K562 (cell line): ENCODE measurements around the gene TLN1. TPM values are rescaled to one million over a fixed set of nuclear protein-coding genes. Genes with fewer than 3 reads are reported as not detected.

Experiments used
- ATAC-seq: fragments of 200-7000 bp; cut with Tn5 transposase; 3 replicates; pipeline ENCODE4 v1.9.1; 2020; ENCODE audit warnings: moderate library complexity
- BruUV-seq: library from RNA; stranded (reverse); fragments of 400-500 nt; replicated peaks from 2 replicates; lab custom pipeline; 2021; lab: Mats Ljungman, UMichigan
- CTCF ChIA-PET: fragments of 300-600 bp; formaldehyde crosslinking; extraction: SDS; loops from one replicate; lab custom pipeline; 2021; ENCODE audit warnings: low intra/inter-chr PET ratio; lab: Yijun Ruan, JAX
- POLR2A ChIA-PET: fragments of 300-600, 350-650 bp; sonication (Branson Sonifier 250); formaldehyde crosslinking; extraction: SDS; loops from one replicate; lab custom pipeline; 2021; ENCODE audit warnings: antibody characterized with exemption, inconsistent platforms; lab: Yijun Ruan, JAX
- DNase-seq, 4 experiments: peaks; one replicate each; pipeline versions ENCODE4 v3.0.0 to v3.0.0-alpha.2; 2011 to 2018; ENCODE audit warnings: low spot score in 3 of 4, mixed read lengths in 3 of 4; ENCODE audit errors: extremely low read depth in 1 of 4
- FAIRE-seq: peaks from 2 replicates; lab custom pipeline; 2011; peaks lifted over from hg19 to GRCh38; lab: Jason Lieb, UNC
- H2AFZ ChIP-seq: 2 replicates; pipeline ENCODE4 v1.6.0; 2011; ENCODE audit warnings: low read depth, low read length, control low read depth, inconsistent platforms
- H3K27ac ChIP-seq: fragments of 200-600 bp; 3 replicates; pipeline ENCODE4 v1.8.0; 2011; ENCODE audit warnings: low read depth, mild to moderate bottlenecking, control low read depth, inconsistent platforms, low read length, moderate library complexity, mixed read lengths; ENCODE audit errors: extremely low read depth
- H3K27me3 ChIP-seq, 2 experiments: fragments of 300-600 bp in 1 of 2; 2 replicates in 1 of 2; 3 replicates in 1 of 2; pipeline versions ENCODE4 v1.6.0 to v1.8.0; 2011; ENCODE audit warnings: inconsistent platforms in 2 of 2, low read length in 2 of 2, mild to moderate bottlenecking in 1 of 2, mixed read lengths in 1 of 2, moderate library complexity in 1 of 2; ENCODE audit not compliant: control insufficient read depth in 2 of 2, insufficient read depth in 2 of 2
- H3K36me3 ChIP-seq: fragments of 300-600 bp; 3 replicates; pipeline ENCODE4 v1.8.0; 2011; ENCODE audit warnings: mild to moderate bottlenecking, low read length, inconsistent platforms; ENCODE audit not compliant: control insufficient read depth, insufficient read depth
- H3K4me1 ChIP-seq, 2 experiments: fragments of 200-600 bp in 1 of 2; replicated peaks in 1 of 2; 2 replicates in 1 of 2; 3 replicates in 1 of 2; pipeline versions ENCODE4 v1.5.1 to v1.8.0; 2011; ENCODE audit warnings: inconsistent platforms in 2 of 2, low read length in 2 of 2, mild to moderate bottlenecking in 1 of 2, mixed read lengths in 1 of 2, moderate library complexity in 1 of 2; ENCODE audit not compliant: control insufficient read depth in 2 of 2, insufficient read depth in 2 of 2
- H3K4me2 ChIP-seq: 2 replicates; pipeline ENCODE4 v1.6.1; 2011; ENCODE audit warnings: low read length, control low read depth, inconsistent platforms, mixed read lengths; ENCODE audit not compliant: insufficient read depth
- H3K4me3 ChIP-seq: fragments of 200-600 bp; sonication (generic), shearing (Covaris generic); 2 replicates; pipeline ENCODE4 v1.5.1; 2016; ENCODE audit warnings: control low read depth, inconsistent platforms
- H3K79me2 ChIP-seq: fragments of 200-600 bp; 3 replicates; pipeline ENCODE4 v1.8.0; 2011; ENCODE audit warnings: low read length, inconsistent platforms; ENCODE audit not compliant: control insufficient read depth, insufficient read depth
- H3K9ac ChIP-seq, 2 experiments: 2 replicates each; pipeline versions ENCODE4 v1.6.0 to v1.6.1; 2011; ENCODE audit warnings: low read depth in 2 of 2, low read length in 2 of 2, control low read depth in 1 of 2, inconsistent platforms in 1 of 2, mild to moderate bottlenecking in 1 of 2, mixed read lengths in 1 of 2; ENCODE audit not compliant: insufficient read depth in 1 of 2
- H3K9me1 ChIP-seq: one replicate; pipeline ENCODE4 v1.6.0; 2011; ENCODE audit warnings: inconsistent platforms, mild to moderate bottlenecking, low read length, moderate library complexity; ENCODE audit not compliant: control insufficient read depth, insufficient read depth
- H3K9me3 ChIP-seq: replicated peaks from 2 replicates; pipeline ENCODE4 v1.5.1; 2011; ENCODE audit warnings: low read depth, low read length, inconsistent platforms; ENCODE audit not compliant: control insufficient read depth, insufficient read depth
- H4K20me1 ChIP-seq: replicated peaks from 2 replicates; pipeline ENCODE4 v1.6.1; 2011; ENCODE audit warnings: low read length, inconsistent platforms, mixed read lengths; ENCODE audit not compliant: control insufficient read depth, insufficient read depth
- BMI1 ChIP-seq: fragments of 150-350 bp; IDR thresholded peaks from 2 replicates; pipeline ENCODE4 v1.6.1; 2014; ENCODE audit warnings: low read length
- BRCA1 ChIP-seq, 2 experiments: fragments of 450-650 bp in 1 of 2; sonication (generic) in 1 of 2; formaldehyde crosslinking in 1 of 2; IDR thresholded peaks; 2 replicates each; pipeline versions ENCODE4 v1.5.0 to v1.6.1; 2017 to 2020; ENCODE audit warnings: mild to moderate bottlenecking in 1 of 2, missing genetic modification reagents in 1 of 2
- ELF2 ChIP-seq: fragments of 250-450 bp; sonication (Bioruptor Pico); IDR thresholded peaks from 2 replicates; pipeline ENCODE4 v1.5.0; 2021; ENCODE audit warnings: mild to moderate bottlenecking
- MAFK ChIP-seq: IDR thresholded peaks from 2 replicates; pipeline ENCODE4 v1.6.1; 2011; ENCODE audit warnings: low read length, improper control_type of control experiment
- NFE2 ChIP-seq: IDR thresholded peaks from 2 replicates; pipeline ENCODE4 v1.6.1; 2014; ENCODE audit warnings: antibody characterized with exemption, low read depth
- POLR2G ChIP-seq: fragments of 200-400 bp; formaldehyde crosslinking; IDR thresholded peaks from 2 replicates; pipeline ENCODE4 v1.6.1; 2017; ENCODE audit warnings: low read depth, mild to moderate bottlenecking, antibody characterized with exemption, low read length, moderate library complexity
- RBFOX2 ChIP-seq: fragments of 200-400 bp; formaldehyde crosslinking; IDR thresholded peaks from 2 replicates; pipeline ENCODE4 v1.6.1; 2017; ENCODE audit warnings: low read depth, mild to moderate bottlenecking, low read length, moderate library complexity
- WGBS: fragments of 100-300 bp; shearing (Covaris generic); methylation state at CpG from one replicate; pipeline ENCODE4 v1.1.6; 2016; ENCODE audit warnings: low coverage, mixed read lengths; ENCODE audit not compliant: insufficient coverage; ENCODE audit errors: missing lambda C conversion rate; 5-methylcytosine and 5-hydroxymethylcytosine counted together
- in situ Hi-C: fragments of 300-500 bp; cut with MboI; formaldehyde crosslinking; loops from 4 replicates; pipeline ENCODE4 v1.15.0; 2018; ENCODE audit warnings: inconsistent platforms, mixed read lengths
- intact Hi-C: fragments of 100-400 bp; cut with micrococcal nuclease; formaldehyde crosslinking; loops from 2 replicates; pipeline ENCODE4 v1.14.2; 2022
- polyA plus RNA-seq, 8 experiments: library from polyadenylated mRNA; depleted of rRNA in 4 of 8; stranded (reverse) in 5 of 8; unstranded in 3 of 8; fragments of >200 nt; fragmentation: Nextera tagmentation in 2 of 8; fragmentation: Illumina TruSeq in 1 of 8; extraction: Ambion mirVana in 2 of 8; extraction: Trizol in 1 of 8; gene quantifications; 2 replicates each; pipeline versions ENCODE4 v1.2.1 to v1.2.3, GENCODE V29; 2011 to 2014; ENCODE audit warnings: inconsistent platforms in 1 of 8, missing spikeins in 1 of 8
- total RNA-seq, 7 experiments: library from RNA; depleted of rRNA in 6 of 7; stranded (reverse); fragments of >200 nt in 6 of 7; fragmentation: Illumina TruSeq in 2 of 7; extraction: Trizol in 2 of 7; gene quantifications; 2 replicates each; pipeline versions ENCODE4 v1.2.1 to v1.2.3, GENCODE V29; 2011 to 2021; ENCODE audit warnings: low replicate concordance in 1 of 7
- TF ChIP-seq, protein P1 (sequence below): IDR thresholded peaks from 3 replicates; pipeline ENCODE4 v1.6.1; 2011; ENCODE audit warnings: borderline replicate concordance, mild to moderate bottlenecking; ENCODE audit not compliant: insufficient read length, insufficient read depth

Gene TLN1
- total and polyA plus RNA-seq, 9 of the 15 experiments (the other 6 are each of a cell fraction or from before 2014, with no cell fraction given) = 3.6 to 240 (median 54.8) TPM

GRCh38 chr9:35738186-35738585 lies 6.2 kb upstream of the TLN1 start:
- H3K9me1 ChIP-seq = no peaks in the 10 kb centered on the region
- 71% methylated on average over 4 of the region's 4 CpGs for WGBS
- POLR2A ChIA-PET = interaction anchor here (1.0 to 4.8 kb wide), 4 partner anchors 9 to 18 kb away, joined by 4 to 21 read pairs (median 8); partner anchors contain the start of gene MSMP
- in situ Hi-C loops (no loop called here), intact Hi-C loops (loop anchor here (5.0 to 10.0 kb wide), 2 partner anchors 39 to 77 kb away; partner anchors contain the start of genes HINT2 and SPAG8)
- no peak overlapping the region for H2AFZ ChIP-seq
- H3K27me3 ChIP-seq = no peaks in the 10 kb centered on the region
- no peak overlapping the region for H3K9ac ChIP-seq
- peaks cover 20% of the 10 kb centered on the region for H3K79me2 ChIP-seq
- no peak for ATAC-seq
- H3K27ac ChIP-seq = no peak overlapping the region
- CTCF ChIA-PET = interaction anchor here (1.0 kb wide), 1 partner anchor 145 kb away, joined by 3 read pairs; no protein-coding TSS in a partner anchor
- FAIRE-seq = no peak
- BruUV-seq = no TSS peak
- no peaks in the 10 kb centered on the region for H3K9me3 ChIP-seq
- peaks cover 3 to 8% of the 10 kb centered on the region in 2 experiments; a peak in 3 of 5 replicates for H3K4me1 ChIP-seq
- DNase-seq = no peak
- TF ChIP-seq BRCA1 (IDR thresholded peaks at IDR 0.05) (no peak), BRCA1 (CRISPR knock-in tag; IDR thresholded peaks at IDR 0.05) (no peak), ELF2 (CRISPR knock-in tag) (no peak)
- no peaks in the 10 kb centered on the region for H4K20me1 ChIP-seq
- peaks cover 90% of the 10 kb centered on the region for H3K36me3 ChIP-seq
- no peak overlapping the region for H3K4me2 ChIP-seq
- no peak overlapping the region for H3K4me3 ChIP-seq

- Histone ChIP-seq H3K4me1 (peaks cover 8 to 10% of the 10 kb centered on the region in 2 experiments; a peak in 4 of 5 replicates), H3K27ac (no peak overlapping the region), H3K79me2 (peaks cover 21% of the 10 kb centered on the region), H3K27me3 (no peaks in the 10 kb centered on the region), H3K4me2 (no peak overlapping the region), H3K36me3 (peaks cover 80% of the 10 kb centered on the region), H4K20me1 (0 out of 2 replicates have a peak, but pooled peaks cover 3% of the 10 kb centered on the region), H3K9ac (no peak overlapping the region), H3K9me1 (no peaks in the 10 kb centered on the region), H3K9me3 (no peaks in the 10 kb centered on the region), H2AFZ (no peak overlapping the region), H3K4me3 (no peak overlapping the region)
- in situ Hi-C loops (no loop called here), intact Hi-C loops (loop anchor here (5.0 to 10.0 kb wide), 2 partner anchors 40 to 78 kb away; partner anchors contain the start of genes HINT2 and SPAG8)
- ATAC-seq (no peak), DNase-seq (no peak), FAIRE-seq (no peak)
- WGBS = 97% methylated on average over 5 of the region's 7 CpGs
- BruUV-seq = TSS peak; percentile 17
- CTCF ChIA-PET = interaction anchor here (1.3 kb wide), 1 partner anchor 145 kb away, joined by 4 read pairs; no protein-coding TSS in a partner anchor
- POLR2A ChIA-PET = interaction anchor here (0.6 to 2.4 kb wide), 3 partner anchors 10 to 53 kb away, joined by 3 to 10 read pairs (median 4); no protein-coding TSS in a partner anchor
- no peak for TF ChIP-seq BMI1
- TF ChIP-seq NFE2 = no peak
- 0 out of 2 replicates have a peak, but pooled peaks have one; percentile 39 for TF ChIP-seq POLR2G
- TF ChIP-seq RBFOX2 = peak; percentile 42; the same call in 1 of the 2 replicates
- TF ChIP-seq, protein P1, sequence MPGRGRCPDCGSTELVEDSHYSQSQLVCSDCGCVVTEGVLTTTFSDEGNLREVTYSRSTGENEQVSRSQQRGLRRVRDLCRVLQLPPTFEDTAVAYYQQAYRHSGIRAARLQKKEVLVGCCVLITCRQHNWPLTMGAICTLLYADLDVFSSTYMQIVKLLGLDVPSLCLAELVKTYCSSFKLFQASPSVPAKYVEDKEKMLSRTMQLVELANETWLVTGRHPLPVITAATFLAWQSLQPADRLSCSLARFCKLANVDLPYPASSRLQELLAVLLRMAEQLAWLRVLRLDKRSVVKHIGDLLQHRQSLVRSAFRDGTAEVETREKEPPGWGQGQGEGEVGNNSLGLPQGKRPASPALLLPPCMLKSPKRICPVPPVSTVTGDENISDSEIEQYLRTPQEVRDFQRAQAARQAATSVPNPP = no peak
- no peak for TF ChIP-seq MAFK
Measured at GRCh38 chr9:35737143-35737542, 5.1 kb upstream of the TLN1 start.
